Activated naive CD4-positive, alpha-beta T cell (primary cell): Measurements from ENCODE around the gene TMEM202.
"Not testable (repeated sequence)": the region's sequence is repeated elsewhere in the genome, so short reads cannot be mapped to it uniquely, and the experiment has no call there.

Experiments used
- DNase-seq, 4 experiments: peaks; one replicate each; lab custom pipeline; 2025; lab: John Stamatoyannopoulos, UW

The TMEM202 gene

DNA sequence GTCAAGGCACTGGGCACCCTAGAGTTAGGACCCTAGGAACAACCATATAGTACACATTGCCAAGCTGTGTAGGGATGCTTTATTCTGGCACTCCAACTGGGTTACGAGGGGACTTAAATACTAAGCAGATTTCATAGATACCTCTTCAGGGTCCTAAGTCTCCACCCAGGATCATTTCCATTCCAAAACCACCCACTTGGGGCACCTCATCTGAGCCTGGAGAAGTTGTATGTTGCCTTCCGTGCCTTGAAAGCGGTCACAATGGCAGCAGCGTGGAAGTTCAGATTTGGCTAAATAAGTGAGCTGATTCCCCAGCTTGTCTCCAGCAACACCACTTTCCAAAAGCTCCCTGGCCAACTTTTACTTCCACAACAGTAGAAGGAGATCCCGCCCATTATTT lies 4.6 kb downstream of the TMEM202 start:
- DNase-seq = no peak

GRCh38 chr15:72404356-72404755 lies 6.3 kb downstream of the TMEM202 start:
- DNase-seq = no peak

GRCh38 chr15:72404841-72405240 lies 6.7 kb downstream of the TMEM202 start:
- no peak for DNase-seq

GRCh38 chr15:72406936-72407335 lies 8.8 kb downstream of the TMEM202 start:
- no peak for DNase-seq

DNA sequence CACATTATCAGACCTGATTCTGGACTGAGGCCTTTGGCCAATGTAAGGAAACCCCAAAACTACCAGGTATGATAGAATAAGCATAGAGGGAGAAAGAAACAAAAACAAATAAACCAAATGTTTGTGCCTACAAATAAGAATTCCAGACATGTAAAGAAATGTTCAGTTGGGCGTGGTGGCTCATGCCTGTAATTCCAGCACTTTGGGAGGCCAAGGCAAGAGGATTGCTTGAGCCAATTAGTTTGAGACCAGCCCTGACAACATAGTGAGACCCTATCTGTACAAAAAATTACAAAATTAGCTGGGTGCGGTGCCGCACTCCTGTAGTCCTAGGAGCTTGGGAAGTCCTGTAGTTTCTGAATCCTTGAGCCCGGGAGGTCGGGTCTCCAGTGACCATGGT lies 13.0 kb downstream of the TMEM202 start:
- DNase-seq = no peak

DNA sequence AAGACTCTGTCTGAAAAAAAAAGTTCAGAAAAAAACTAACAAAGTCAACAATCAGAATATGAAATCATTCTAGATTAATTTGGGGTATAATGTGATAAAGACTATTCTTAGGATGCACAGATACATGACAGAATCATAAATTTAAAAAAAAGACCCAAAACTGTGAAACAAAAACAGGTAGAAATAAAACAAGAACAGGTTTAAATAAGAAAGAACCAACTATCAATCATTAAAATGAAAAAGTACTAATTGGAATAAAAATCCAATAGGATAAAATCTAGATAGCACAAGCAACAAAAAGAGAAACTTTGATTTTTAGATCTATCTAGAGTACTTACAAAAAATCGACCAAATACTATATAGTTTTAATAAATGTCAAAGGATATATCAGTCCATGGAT lies 13.4 kb downstream of the TMEM202 start:
- no peak for DNase-seq

GRCh38 chr15:72413337-72413736 lies 15.2 kb downstream of the TMEM202 start:
- not testable (repeated sequence) for DNase-seq

GRCh38 chr15:72415304-72415703 lies 17.2 kb downstream of the TMEM202 start:
- no peak for DNase-seq

- not testable (repeated sequence) for DNase-seq
Measured at GRCh38 chr15:72419768-72420167, 21.7 kb downstream of the TMEM202 start.

- DNase-seq = no peak
Measured at GRCh38 chr15:72420576-72420975, 22.5 kb downstream of the TMEM202 start.

DNA sequence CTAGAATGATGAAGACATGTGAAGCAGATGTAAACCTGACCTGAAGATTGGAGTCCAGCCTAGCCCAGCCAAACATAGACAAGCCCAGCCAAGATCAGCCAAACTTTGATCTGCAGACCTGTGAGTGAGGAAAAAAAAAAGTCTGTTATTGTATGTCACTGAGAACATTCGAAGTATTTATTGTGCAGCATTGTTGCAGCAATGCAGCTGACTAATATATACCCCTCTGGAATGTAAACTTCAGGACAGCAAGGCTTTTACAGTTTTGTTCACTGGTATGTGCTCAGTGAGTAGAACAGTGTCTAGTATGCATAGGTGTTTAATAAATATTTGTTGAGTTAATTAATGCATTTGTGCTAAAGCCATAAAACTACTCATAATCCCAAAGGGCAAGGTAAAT lies 23.4 kb downstream of the TMEM202 start:
- DNase-seq = no peak

GRCh38 chr15:72423256-72423655 lies 25.2 kb downstream of the TMEM202 start:
- DNase-seq = no peak

DNA sequence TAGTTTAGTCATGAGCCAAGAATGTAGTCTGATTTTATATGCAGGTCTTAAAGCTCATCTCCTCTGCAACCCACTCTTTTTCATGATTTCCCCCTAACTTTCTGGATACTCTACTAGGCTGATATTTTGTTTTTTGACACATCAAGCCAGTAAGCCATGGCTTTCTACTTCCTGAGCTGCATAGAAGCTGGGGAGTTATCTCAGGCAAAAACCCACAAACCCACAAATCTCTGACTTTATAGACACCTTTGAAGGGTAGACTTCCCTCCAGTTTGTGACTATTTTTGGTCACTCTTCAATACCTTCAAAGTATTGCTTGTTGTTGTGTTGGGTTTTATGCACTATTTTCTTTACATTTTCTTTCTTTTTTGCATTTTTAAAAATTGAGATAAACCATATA lies 28.6 kb downstream of the TMEM202 start:
- DNase-seq = no peak

GRCh38 chr15:72437650-72438316 lies 39.7 kb downstream of the TMEM202 start:
- no peak for DNase-seq

GRCh38 chr15:72442848-72443247 lies 44.7 kb downstream of the TMEM202 start:
- not testable (repeated sequence) for DNase-seq

GRCh38 chr15:72445426-72445825 lies 47.3 kb downstream of the TMEM202 start:
- DNase-seq = no peak

DNA sequence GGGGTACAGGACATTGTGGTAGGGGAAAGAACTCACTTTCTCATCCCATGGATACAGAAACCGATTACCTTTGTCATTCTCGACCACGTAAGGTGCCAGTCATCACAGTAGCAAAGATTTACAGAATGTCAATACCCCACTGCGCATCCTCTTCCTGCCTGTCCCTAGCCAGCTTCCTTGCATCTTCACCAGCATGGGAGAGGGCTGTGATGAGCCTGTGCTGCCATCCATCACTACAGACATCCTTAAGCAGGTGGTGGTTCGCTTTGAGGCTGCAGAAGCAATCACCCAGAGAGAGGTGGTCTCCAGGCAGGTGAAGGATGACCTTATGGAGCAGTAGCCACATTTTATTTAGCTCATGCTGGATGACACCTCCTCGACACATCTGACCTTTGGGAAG lies 52.7 kb downstream of the TMEM202 start:
- no peak for DNase-seq

DNA sequence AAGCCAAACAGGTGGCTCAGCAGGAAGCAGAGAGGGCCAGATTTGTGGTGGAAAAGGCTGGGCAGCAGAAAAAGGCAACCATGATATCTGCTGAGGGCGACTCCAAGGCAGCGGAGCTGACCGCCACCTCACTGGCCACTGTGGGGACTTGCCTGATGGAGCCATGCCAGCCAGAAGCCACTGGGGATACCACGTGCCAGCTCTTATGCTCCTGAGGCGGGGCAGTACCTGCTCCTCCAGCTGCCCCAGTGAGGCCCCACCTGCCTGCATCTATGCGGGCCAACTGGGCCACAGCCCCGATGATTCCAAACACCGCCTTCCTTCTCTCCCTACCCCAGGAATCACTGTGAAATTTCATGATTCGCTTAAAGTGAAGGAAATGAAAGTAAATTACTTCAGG lies 53.1 kb downstream of the TMEM202 start:
- DNase-seq = no peak

GRCh38 chr15:72456684-72457083 lies 58.6 kb downstream of the TMEM202 start:
- DNase-seq = no peak
